Pancreas (tissue), 10 donors: ENCODE results near the gene FCAR. TPM values are rescaled to one million over a fixed set of nuclear protein-coding genes. Genes with fewer than 3 reads are reported as not detected.
"Not testable (repeated sequence)": the region's sequence is repeated elsewhere in the genome, so short reads cannot be mapped to it uniquely, and the experiment has no call there.

Experiments
- ATAC-seq, 4 donors: fragments of 200-7000 bp; cut with Tn5 transposase; one replicate each; pipeline versions ENCODE4 v1.8.0 to v1.9.1; 2020; ENCODE audit warnings: mild to moderate bottlenecking in 4 of 4, moderate library complexity in 4 of 4
- DNase-seq, 6 donors: peaks; one replicate each; pipeline ENCODE4 v3.0.0-alpha.2; 2020
- FAIRE-seq: peaks from 2 replicates; lab custom pipeline; 2012; peaks lifted over from hg19 to GRCh38; lab: Jason Lieb, UNC
- H3K27ac ChIP-seq, 4 donors: fragments of 200-600 bp; sonication (generic); 1 replicate in 3 of 4; 2 replicates in 1 of 4; pipeline versions ENCODE4 v1.5.0 to v1.8.0; 2020
- H3K27me3 ChIP-seq, 4 donors: fragments of 200-600 bp; one replicate each; pipeline ENCODE4 v1.8.0; 2021
- H3K36me3 ChIP-seq, 3 donors: fragments of 200-600 bp; sonication (generic) in 1 of 3; one replicate each; pipeline versions ENCODE4 v1.5.0 to v1.8.0; 2020 to 2021
- H3K4me1 ChIP-seq, 3 donors: fragments of 200-600 bp; one replicate each; pipeline ENCODE4 v1.8.0; 2021
- H3K4me3 ChIP-seq, 4 donors: fragments of 200-600 bp; sonication (generic) in 2 of 4; one replicate each; pipeline versions ENCODE4 v1.5.0 to v1.8.0; 2020 to 2021
- H3K9me3 ChIP-seq, 4 donors: fragments of 200-600 bp; one replicate each; pipeline ENCODE4 v1.8.0; 2021
- WGBS, 2 donors: extraction: QIAGEN DNeasy Blood & Tissue Kit; methylation state at CpG; one replicate each; pipeline ENCODE4 v1.1.7; 2013; 5-methylcytosine and 5-hydroxymethylcytosine counted together
- intact Hi-C, 3 donors: fragments of 100-400 bp; cut with DNase I; formaldehyde crosslinking; loops; one replicate each; pipeline versions ENCODE4 v1.11.1 to v1.14.2; 2022
- polyA plus RNA-seq, 2 donors: library from polyadenylated mRNA; stranded (reverse); fragments of 200-250 nt; gene quantifications; one replicate each; pipeline ENCODE4 v1.2.3, GENCODE V29; 2013
- total RNA-seq, 6 donors: library from RNA; stranded (reverse); fragmentation: NEBNext Ultra II Directional in 4 of 6; extraction: Animal tissue kit (Norgen Biotek cat#: 25700) in 4 of 6; gene quantifications; one replicate each; pipeline versions ENCODE4 v1.2.1 to v1.2.4, GENCODE V29; 2021 to 2023
- TF ChIP-seq, protein P1 (sequence below), 4 donors: fragments of 200-600 bp; sonication (generic) in 3 of 4; IDR thresholded peaks; one replicate each; pipeline versions ENCODE4 v1.5.0 to v1.8.0; 2021; ENCODE audit warnings: antibody characterized with exemption in 4 of 4
- donor health status: healthy with polysubstance abuse.
- donor health status: DM: no; HTN: no; CAD: no; lungs with moderate emphysema.
- donor health status: DM: no; HTN: no; CAD: no.
- donor health status: control.
- donor health status: control.
- donor health status: Bipolar disorder and iron deficiency.
- donor health status: DM: yes; HTN: yes; CAD: no.
- donor health status: DM: no; HTN: no; CAD: no.
- donor health status: DM: no; HTN: no; CAD: no.
- donor health status: DM: yes; HTN: yes; CAD: no.

Gene FCAR
- total and polyA plus RNA-seq, 8 donors = 0.07 to 0.64 (median 0.29) TPM; not detected in 5

DNA sequence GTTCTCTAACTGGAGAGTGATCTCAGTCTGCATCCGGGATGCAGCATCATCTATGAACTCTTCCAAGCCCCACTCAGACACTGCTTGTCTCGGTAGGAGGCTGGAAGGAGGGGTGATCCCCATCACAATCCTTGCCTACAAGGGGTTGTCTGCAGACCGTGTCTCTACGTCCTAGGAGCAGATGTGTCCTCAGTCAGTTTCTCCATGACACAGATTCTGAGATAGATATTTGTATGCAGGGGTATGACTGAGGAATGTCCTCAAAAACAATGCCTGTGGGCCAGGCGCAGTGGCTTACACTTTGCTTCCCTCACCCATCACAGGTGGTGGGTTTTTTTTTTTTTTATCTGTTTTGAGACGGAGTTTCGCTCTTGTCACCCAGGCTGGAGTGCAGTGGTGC lies 32.8 kb downstream of the FCAR start:
- no peak overlapping the region for H3K4me3 ChIP-seq
- WGBS, 2 donors = 58 to 71% methylated on average over 7 of the region's 7 CpGs
- FAIRE-seq = no peak

DNA sequence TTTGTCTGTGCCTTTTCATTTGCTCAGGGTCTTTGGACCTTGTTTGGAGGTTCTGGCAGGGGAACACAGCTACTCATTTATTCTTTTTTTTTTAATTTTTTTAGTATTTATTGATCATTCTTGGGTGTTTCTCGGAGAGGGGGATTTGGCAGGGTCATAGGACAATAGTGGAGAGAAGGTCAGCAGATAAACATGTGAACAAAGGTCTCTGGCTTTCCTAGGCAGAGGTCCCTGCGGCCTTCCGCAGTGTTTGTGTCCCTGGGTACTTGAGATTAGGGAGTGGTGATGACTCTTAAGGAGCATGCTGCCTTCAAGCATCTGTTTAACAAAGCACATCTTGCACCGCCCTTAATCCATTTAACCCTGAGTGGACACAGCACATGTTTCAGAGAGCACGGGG lies 33.9 kb downstream of the FCAR start:
- H3K27me3 ChIP-seq, FAIRE-seq, H3K4me3 ChIP-seq, H3K36me3 ChIP-seq, H3K9me3 ChIP-seq, H3K4me1 ChIP-seq, DNase-seq, H3K27ac ChIP-seq, ATAC-seq, intact Hi-C loops: not testable (repeated sequence)
- WGBS, 2 donors = 30 to 44% methylated on average over 3 of the region's 5 CpGs

More for the DNA sequence above, 32.8 kb downstream of the FCAR start:
- DNase-seq (no peak), ATAC-seq (no peak)
- Histone ChIP-seq H3K27me3 (no peaks in the 10 kb centered on the region), H3K4me1 (no peaks in the 10 kb centered on the region), H3K36me3 (no peaks in the 10 kb centered on the region), H3K27ac (no peak overlapping the region), H3K9me3 (no peaks in the 10 kb centered on the region)
- TF ChIP-seq, protein P1, sequence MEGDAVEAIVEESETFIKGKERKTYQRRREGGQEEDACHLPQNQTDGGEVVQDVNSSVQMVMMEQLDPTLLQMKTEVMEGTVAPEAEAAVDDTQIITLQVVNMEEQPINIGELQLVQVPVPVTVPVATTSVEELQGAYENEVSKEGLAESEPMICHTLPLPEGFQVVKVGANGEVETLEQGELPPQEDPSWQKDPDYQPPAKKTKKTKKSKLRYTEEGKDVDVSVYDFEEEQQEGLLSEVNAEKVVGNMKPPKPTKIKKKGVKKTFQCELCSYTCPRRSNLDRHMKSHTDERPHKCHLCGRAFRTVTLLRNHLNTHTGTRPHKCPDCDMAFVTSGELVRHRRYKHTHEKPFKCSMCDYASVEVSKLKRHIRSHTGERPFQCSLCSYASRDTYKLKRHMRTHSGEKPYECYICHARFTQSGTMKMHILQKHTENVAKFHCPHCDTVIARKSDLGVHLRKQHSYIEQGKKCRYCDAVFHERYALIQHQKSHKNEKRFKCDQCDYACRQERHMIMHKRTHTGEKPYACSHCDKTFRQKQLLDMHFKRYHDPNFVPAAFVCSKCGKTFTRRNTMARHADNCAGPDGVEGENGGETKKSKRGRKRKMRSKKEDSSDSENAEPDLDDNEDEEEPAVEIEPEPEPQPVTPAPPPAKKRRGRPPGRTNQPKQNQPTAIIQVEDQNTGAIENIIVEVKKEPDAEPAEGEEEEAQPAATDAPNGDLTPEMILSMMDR (IDR thresholded peaks at IDR 0.05) = no peak
- intact Hi-C loops = no loop called here

DNA sequence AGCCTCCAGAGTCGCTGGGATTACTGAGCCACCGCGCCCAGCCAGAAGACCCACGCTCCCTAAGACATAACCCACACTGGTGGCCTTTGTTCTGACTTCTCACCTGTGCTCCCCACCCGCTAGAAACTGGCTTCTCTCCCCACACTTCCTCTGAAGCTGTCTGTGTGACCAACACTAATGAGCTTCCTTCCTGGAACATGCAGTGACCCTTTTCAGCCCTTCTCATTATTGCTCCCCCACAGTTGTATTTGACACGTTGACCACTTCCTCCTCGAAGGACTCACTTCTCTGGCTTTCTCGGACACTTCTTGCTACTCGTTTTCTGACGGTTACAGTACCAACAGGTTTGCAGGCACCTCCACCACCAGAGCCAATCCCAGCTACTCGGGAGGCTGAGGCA lies 42.8 kb downstream of the FCAR start:
- 47 to 64% methylated on average over 11 of the region's 11 CpGs for WGBS, 2 donors
- FAIRE-seq = no peak

DNA sequence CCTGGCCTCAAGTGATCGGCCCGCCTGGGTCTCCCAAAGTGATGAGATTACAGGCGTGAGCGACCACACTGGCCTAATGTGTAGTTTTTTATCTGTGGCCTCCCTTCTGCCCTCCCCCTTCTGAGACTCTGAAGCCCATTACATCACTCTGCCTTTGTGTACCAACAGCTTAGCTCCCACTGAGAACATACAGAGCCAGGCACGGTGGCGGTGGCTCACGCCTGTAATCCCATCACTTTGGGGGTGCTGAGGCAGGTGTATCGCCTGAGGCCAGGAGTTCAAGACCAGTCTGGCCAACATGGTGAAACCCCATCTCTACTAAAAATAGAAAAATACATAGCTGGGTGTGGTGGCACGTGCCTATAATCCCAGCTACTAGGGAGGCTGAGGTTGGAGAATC lies 44.5 kb downstream of the FCAR start:
- DNase-seq (no peak), ATAC-seq (no peak), FAIRE-seq (no peak)
- no peaks in the 10 kb centered on the region for H3K36me3 ChIP-seq
- no peaks in the 10 kb centered on the region for H3K27me3 ChIP-seq
- no peak overlapping the region for H3K27ac ChIP-seq
- intact Hi-C loops = no loop called here
- WGBS, 2 donors = 48 to 60% methylated on average over 9 of the region's 9 CpGs
- no peaks in the 10 kb centered on the region for H3K4me1 ChIP-seq
- no peak overlapping the region for H3K4me3 ChIP-seq
- H3K9me3 ChIP-seq = no peaks in the 10 kb centered on the region
- TF ChIP-seq, protein P1 (IDR thresholded peaks at IDR 0.05) = no peak

More for the DNA sequence above, 42.8 kb downstream of the FCAR start:
- H3K4me3 ChIP-seq = no peak overlapping the region
- no peak overlapping the region for H3K27ac ChIP-seq
- TF ChIP-seq, protein P1 (IDR thresholded peaks at IDR 0.05) = no peak
- H3K9me3 ChIP-seq = no peaks in the 10 kb centered on the region
- no peaks in the 10 kb centered on the region for H3K4me1 ChIP-seq
- DNase-seq = no peak
- no peaks in the 10 kb centered on the region for H3K36me3 ChIP-seq
- H3K27me3 ChIP-seq = no peaks in the 10 kb centered on the region
- intact Hi-C loops = no loop called here
- no peak for ATAC-seq

DNA sequence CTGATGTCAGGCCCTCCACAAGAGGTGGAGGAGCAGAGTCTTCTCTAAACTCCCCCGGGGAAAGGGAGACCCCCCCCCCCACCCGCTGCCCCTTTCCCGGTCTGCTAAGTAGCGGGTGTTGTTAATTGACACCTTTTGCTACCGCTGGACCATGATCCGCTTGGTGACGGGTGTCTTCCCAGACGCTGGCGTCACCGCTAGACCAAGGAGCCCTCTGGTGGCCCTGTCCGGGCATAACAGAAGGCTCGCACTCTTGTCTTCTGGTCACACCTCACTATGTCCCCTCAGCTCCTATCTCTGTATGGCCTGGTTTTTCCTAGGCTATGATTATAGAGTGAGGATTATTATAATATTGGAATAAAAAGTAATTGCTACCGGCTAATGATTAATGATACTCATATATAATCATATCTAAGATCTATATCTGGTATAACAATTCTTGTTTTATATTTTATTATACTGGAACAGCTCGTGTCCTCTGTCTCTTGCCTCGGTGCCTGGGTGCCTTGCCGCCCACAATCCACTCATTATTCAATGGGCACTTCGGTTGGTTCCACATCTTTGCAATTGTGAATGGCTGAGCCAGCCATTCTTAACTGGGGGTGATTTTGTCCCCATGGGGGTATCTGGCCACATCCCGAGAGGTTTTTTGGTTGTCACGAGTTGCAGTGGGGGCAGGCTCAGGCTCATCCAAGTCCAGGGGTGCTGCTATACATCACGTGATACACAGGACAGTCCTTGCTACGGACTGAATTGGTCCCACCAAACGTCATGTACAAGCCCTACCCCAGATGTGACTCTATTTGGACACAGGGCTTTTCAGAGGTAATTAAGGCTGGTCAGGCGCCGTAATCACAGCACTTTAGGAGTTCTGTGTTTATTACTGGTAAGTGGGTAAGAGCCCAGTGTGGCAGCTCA lies 45.9 kb downstream of the FCAR start:
- intact Hi-C loops, H3K27ac ChIP-seq, H3K27me3 ChIP-seq, FAIRE-seq, H3K4me1 ChIP-seq, H3K9me3 ChIP-seq, H3K36me3 ChIP-seq, H3K4me3 ChIP-seq, DNase-seq, ATAC-seq: not testable (repeated sequence)
- 25 to 38% methylated on average over 19 to 23 of the region's 24 CpGs for WGBS, 2 donors

DNA sequence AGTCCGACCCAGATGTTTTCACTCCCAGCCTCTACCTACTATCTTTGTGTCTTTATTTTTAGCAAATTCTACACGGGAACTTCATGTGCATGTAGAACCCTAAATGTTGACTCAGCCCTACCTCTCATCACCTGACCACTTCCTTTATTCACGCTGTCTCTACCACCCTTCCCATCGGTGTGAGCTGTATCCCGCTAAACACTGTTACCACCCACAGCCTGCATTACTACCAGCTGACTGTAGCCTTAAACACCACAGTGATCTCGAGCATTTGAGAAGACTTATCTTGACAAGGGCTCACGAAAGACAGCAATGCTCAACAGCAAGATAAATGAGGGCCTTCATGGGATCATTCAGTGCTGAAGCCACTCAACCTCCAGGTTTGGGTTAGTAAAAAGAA lies 47.0 kb downstream of the FCAR start:
- TF ChIP-seq, protein P1 (IDR thresholded peaks at IDR 0.05) = no peak
- H3K9me3 ChIP-seq = no peaks in the 10 kb centered on the region
- H3K4me3 ChIP-seq = no peak overlapping the region
- no peaks in the 10 kb centered on the region for H3K4me1 ChIP-seq
- FAIRE-seq = no peak
- no peaks in the 10 kb centered on the region for H3K36me3 ChIP-seq
- ATAC-seq = no peak
- intact Hi-C loops = no loop called here
- no peak overlapping the region for H3K27ac ChIP-seq
- 46 to 53% methylated on average over 7 of the region's 7 CpGs for WGBS, 2 donors
- no peaks in the 10 kb centered on the region for H3K27me3 ChIP-seq
- DNase-seq = no peak
